Activated CD4-positive, alpha-beta memory T cell treated with anti-CD3 and anti-CD28 coated beads, Interleukin-2, amount 10 ng/mL, durations not matched to agents 7 days and 5 days (primary cell): Measurements from ENCODE around the gene DDIT4. TPM values are rescaled to one million over a fixed set of nuclear protein-coding genes. Genes with fewer than 3 reads are reported as not detected.
"Not testable (repeated sequence)": the region's sequence is repeated elsewhere in the genome, so short reads cannot be mapped to it uniquely, and the experiment has no call there.

Source experiments
- CTCF ChIA-PET: fragments of 350-600 bp; sonication (Branson Sonifier 250); formaldehyde crosslinking; loops from one replicate; lab custom pipeline; 2021; ENCODE audit warnings: antibody characterized with exemption, inconsistent platforms; lab: Charles Lee
- POLR2A ChIA-PET: fragments of 350-600 bp; sonication (Branson Sonifier 250); formaldehyde crosslinking; loops from one replicate; lab custom pipeline; 2021; ENCODE audit warnings: antibody characterized with exemption; lab: Charles Lee
- DNase-seq: peaks from one replicate; pipeline ENCODE4 v3.0.0-alpha.2; 2020
- H3K27ac Mint-ChIP-seq: one replicate; pipeline ENCODE4 v1.8.0; 2021; ENCODE audit warnings: mild to moderate bottlenecking, mixed read lengths
- H3K27me3 Mint-ChIP-seq: one replicate; pipeline ENCODE4 v1.8.0; 2021; ENCODE audit warnings: mixed read lengths
- H3K36me3 Mint-ChIP-seq: one replicate; pipeline ENCODE4 v1.8.0; 2021; ENCODE audit warnings: low read depth, mixed read lengths
- H3K4me1 Mint-ChIP-seq: one replicate; pipeline ENCODE4 v1.8.0; 2021; ENCODE audit warnings: mixed read lengths
- H3K4me3 Mint-ChIP-seq: one replicate; pipeline ENCODE4 v1.8.0; 2021; ENCODE audit warnings: mild to moderate bottlenecking, mixed read lengths
- H3K9me3 Mint-ChIP-seq: one replicate; pipeline ENCODE4 v1.8.0; 2021; ENCODE audit warnings: mixed read lengths
- total RNA-seq, 2 experiments: library from RNA; stranded (reverse); gene quantifications; one replicate each; pipeline ENCODE4 v1.2.3, GENCODE V29; 2021

The DDIT4 gene
- total RNA-seq, 2 experiments from 2014 or later = 475 to 481 TPM

- Mint-ChIP-seq H3K4me3 (peak overlapping the region; percentile 100), H3K27me3 (no peaks in the 10 kb centered on the region), H3K27ac (peak overlapping the region; percentile 96), H3K9me3 (no peaks in the 10 kb centered on the region), H3K4me1 (peaks cover 57% of the 10 kb centered on the region), H3K36me3 (peaks cover 40% of the 10 kb centered on the region)
- DNase-seq = no peak
- POLR2A ChIA-PET = interaction anchor here (0.8 to 7.9 kb wide), 29 partner anchors 8 to 188 kb away, joined by 3 to 225 read pairs (median 7); partner anchors contain the start of genes ANAPC16 and ASCC1
- CTCF ChIA-PET = interaction anchor here (0.7 to 7.6 kb wide), 32 partner anchors 9 to 560 kb away, joined by 3 to 89 read pairs (median 6); no protein-coding TSS in a partner anchor
These were observed 547 bp downstream of the DDIT4 start for GRCh38 chr10:72274213-72274729.

GRCh38 chr10:72274730-72275350 lies 1.1 kb downstream of the DDIT4 start:
- DNase-seq = peak; percentile 80
- Mint-ChIP-seq H3K27me3 (no peaks in the 10 kb centered on the region), H3K4me3 (peak overlapping the region; percentile 100), H3K9me3 (no peaks in the 10 kb centered on the region), H3K27ac (peak overlapping the region; percentile 96), H3K4me1 (peaks cover 58% of the 10 kb centered on the region), H3K36me3 (peaks cover 40% of the 10 kb centered on the region)
- ChIA-PET POLR2A (interaction anchor here (0.6 to 7.9 kb wide), 23 partner anchors 9 to 189 kb away, joined by 3 to 225 read pairs (median 11); partner anchors contain the start of genes ANAPC16 and ASCC1), CTCF (interaction anchor here (0.5 to 7.6 kb wide), 35 partner anchors 9 to 559 kb away, joined by 3 to 89 read pairs (median 5); partner anchors contain the start of gene DNAJB12)

- H3K9me3 Mint-ChIP-seq = no peaks in the 10 kb centered on the region
- peak overlapping the region; percentile 96 for H3K27ac Mint-ChIP-seq
- H3K36me3 Mint-ChIP-seq = peaks cover 40% of the 10 kb centered on the region
- POLR2A ChIA-PET = interaction anchor here (0.6 to 7.9 kb wide), 23 partner anchors 9 to 190 kb away, joined by 3 to 225 read pairs (median 11); partner anchors contain the start of genes ANAPC16, ASCC1 and SPOCK2
- H3K4me3 Mint-ChIP-seq = peak overlapping the region; percentile 100
- H3K4me1 Mint-ChIP-seq = peaks cover 61% of the 10 kb centered on the region
- no peak for DNase-seq
- CTCF ChIA-PET = interaction anchor here (0.5 to 7.6 kb wide), 38 partner anchors 8 to 559 kb away, joined by 3 to 89 read pairs (median 5); partner anchors contain the start of gene DNAJB12
- H3K27me3 Mint-ChIP-seq = no peaks in the 10 kb centered on the region
These were observed 1.8 kb downstream of the DDIT4 start for GRCh38 chr10:72275351-72276012.

GRCh38 chr10:72276013-72276387 lies 2.3 kb downstream of the DDIT4 start:
- H3K4me1 Mint-ChIP-seq = peaks cover 58% of the 10 kb centered on the region
- H3K36me3 Mint-ChIP-seq = peaks cover 40% of the 10 kb centered on the region
- H3K27ac Mint-ChIP-seq = peak overlapping the region; percentile 96
- H3K9me3 Mint-ChIP-seq = no peaks in the 10 kb centered on the region
- H3K27me3 Mint-ChIP-seq = no peaks in the 10 kb centered on the region
- CTCF ChIA-PET = interaction anchor here (0.6 to 7.6 kb wide), 16 partner anchors 9 to 558 kb away, joined by 3 to 89 read pairs (median 9); no protein-coding TSS in a partner anchor
- POLR2A ChIA-PET = interaction anchor here (0.7 to 7.9 kb wide), 16 partner anchors 11 to 188 kb away, joined by 3 to 225 read pairs (median 26); partner anchors contain the start of genes ANAPC16, ASCC1 and SPOCK2
- peak overlapping the region; percentile 100 for H3K4me3 Mint-ChIP-seq
- DNase-seq = no peak

GRCh38 chr10:72276421-72277339 lies 3.0 kb downstream of the DDIT4 start:
- ChIA-PET CTCF (interaction anchor here (1.0 to 7.6 kb wide), 11 partner anchors 10 to 187 kb away, joined by 3 to 89 read pairs (median 20); no protein-coding TSS in a partner anchor), POLR2A (interaction anchor here (0.7 to 7.9 kb wide), 10 partner anchors 11 to 189 kb away, joined by 3 to 225 read pairs (median 26); partner anchors contain the start of genes ANAPC16, ASCC1 and SPOCK2)
- H3K4me3 Mint-ChIP-seq = peak overlapping the region; percentile 100
- peaks cover 56% of the 10 kb centered on the region for H3K4me1 Mint-ChIP-seq
- H3K27me3 Mint-ChIP-seq = no peaks in the 10 kb centered on the region
- peak overlapping the region; percentile 96 for H3K27ac Mint-ChIP-seq
- H3K9me3 Mint-ChIP-seq = no peaks in the 10 kb centered on the region
- DNase-seq = no peak
- peaks cover 37% of the 10 kb centered on the region for H3K36me3 Mint-ChIP-seq

- Mint-ChIP-seq H3K4me1 (peaks cover 50% of the 10 kb centered on the region), H3K36me3 (peaks cover 37% of the 10 kb centered on the region), H3K27ac (peak overlapping the region; percentile 96), H3K27me3 (no peaks in the 10 kb centered on the region), H3K4me3 (peak overlapping the region; percentile 100), H3K9me3 (no peaks in the 10 kb centered on the region)
- ChIA-PET POLR2A (interaction anchor here (0.7 to 7.9 kb wide), 10 partner anchors 10 to 189 kb away, joined by 3 to 225 read pairs (median 8); partner anchors contain the start of gene SPOCK2), CTCF (interaction anchor here (0.9 to 7.6 kb wide), 6 partner anchors 20 to 63 kb away, joined by 3 to 65 read pairs (median 4); no protein-coding TSS in a partner anchor)
- no peak for DNase-seq
These were observed 3.7 kb downstream of the DDIT4 start for GRCh38 chr10:72277340-72277995.

GRCh38 chr10:72277996-72278667 lies 4.4 kb downstream of the DDIT4 start:
- peaks cover 49% of the 10 kb centered on the region for H3K4me1 Mint-ChIP-seq
- H3K9me3 Mint-ChIP-seq = no peaks in the 10 kb centered on the region
- POLR2A ChIA-PET = interaction anchor here (0.6 to 7.9 kb wide), 11 partner anchors 9 to 190 kb away, joined by 3 to 225 read pairs (median 7); partner anchors contain the start of genes ASCC1 and SPOCK2
- peak overlapping the region; percentile 3 for H3K4me3 Mint-ChIP-seq
- CTCF ChIA-PET = interaction anchor here (0.9 to 7.6 kb wide), 6 partner anchors 19 to 62 kb away, joined by 3 to 65 read pairs (median 4); no protein-coding TSS in a partner anchor
- H3K27ac Mint-ChIP-seq = peak overlapping the region; percentile 96
- peaks cover 37% of the 10 kb centered on the region for H3K36me3 Mint-ChIP-seq
- no peaks in the 10 kb centered on the region for H3K27me3 Mint-ChIP-seq
- no peak for DNase-seq

GRCh38 chr10:72278668-72279393 lies 5.1 kb downstream of the DDIT4 start:
- no peak for DNase-seq
- H3K36me3 Mint-ChIP-seq = peaks cover 32% of the 10 kb centered on the region
- ChIA-PET CTCF (interaction anchor here (1.0 to 7.6 kb wide), 9 partner anchors 12 to 59 kb away, joined by 3 to 65 read pairs (median 4); no protein-coding TSS in a partner anchor), POLR2A (interaction anchor here (0.6 to 7.9 kb wide), 9 partner anchors 13 to 76 kb away, joined by 3 to 225 read pairs (median 10); partner anchors contain the start of gene ASCC1)
- H3K27me3 Mint-ChIP-seq = no peaks in the 10 kb centered on the region
- no peaks in the 10 kb centered on the region for H3K9me3 Mint-ChIP-seq
- peak overlapping the region; percentile 3 for H3K4me3 Mint-ChIP-seq
- H3K27ac Mint-ChIP-seq = no peak overlapping the region
- H3K4me1 Mint-ChIP-seq = peaks cover 47% of the 10 kb centered on the region

- H3K27ac Mint-ChIP-seq, H3K9me3 Mint-ChIP-seq, H3K4me3 Mint-ChIP-seq, DNase-seq, H3K27me3 Mint-ChIP-seq: not testable (repeated sequence)
- ChIA-PET POLR2A (interaction anchor here (0.9 to 6.6 kb wide), 7 partner anchors 12 to 196 kb away, joined by 3 to 73 read pairs (median 5); partner anchors contain the start of gene ASCC1), CTCF (interaction anchor here (1.0 to 2.6 kb wide), 5 partner anchors 12 to 58 kb away, joined by 3 to 10 read pairs (median 5); no protein-coding TSS in a partner anchor)
- H3K36me3 Mint-ChIP-seq = peaks cover 24% of the 10 kb centered on the region
- H3K4me1 Mint-ChIP-seq = peaks cover 49% of the 10 kb centered on the region
These were observed 5.9 kb downstream of the DDIT4 start for GRCh38 chr10:72279587-72279986.

- H3K27ac Mint-ChIP-seq = no peak overlapping the region
These were observed 9.4 kb downstream of the DDIT4 start for GRCh38 chr10:72283131-72283530.

More at GRCh38 chr10:72283131-72283530, 9.4 kb downstream of the DDIT4 start:
- no peak for DNase-seq
- Mint-ChIP-seq H3K36me3 (no peaks in the 10 kb centered on the region), H3K27me3 (no peaks in the 10 kb centered on the region), H3K4me1 (peaks cover 51% of the 10 kb centered on the region), H3K9me3 (no peaks in the 10 kb centered on the region), H3K4me3 (no peak overlapping the region)
- ChIA-PET CTCF (interaction anchor here (0.7 to 1.4 kb wide), 6 partner anchors 8 to 235 kb away, joined by 3 to 6 read pairs (median 6); no protein-coding TSS in a partner anchor), POLR2A (interaction anchor here (0.8 to 3.2 kb wide), 5 partner anchors 9 to 67 kb away, joined by 3 to 26 read pairs (median 3); partner anchors contain the start of genes ANAPC16, ASCC1 and DDIT4)
